MM.1S (cell line): ENCODE measurements around the gene ARHGAP27.
"Not testable (repeated sequence)": the region's sequence is repeated elsewhere in the genome, so short reads cannot be mapped to it uniquely, and the experiment has no call there.

Experiments used
- EZH2 ChIP-seq: fragments of 300-600 bp; sonication (generic); optimal IDR thresholded peaks from 2 replicates; pipeline ENCODE3; 2017; ENCODE audit warnings: low read depth, mild to moderate bottlenecking, antibody characterized with exemption, low read length, mixed read lengths
- EZH2phosphoT487 ChIP-seq: fragments of 300-600 bp; sonication (generic); IDR thresholded peaks from 2 replicates; pipeline ENCODE4 v1.6.1; 2018; ENCODE audit warnings: antibody characterized with exemption, low read length
- TF ChIP-seq, protein P1 (sequence below): fragments of 300-600 bp; sonication (generic); IDR thresholded peaks from 2 replicates; pipeline ENCODE4 v1.5.1; 2016; ENCODE audit warnings: antibody characterized with exemption, low read length, mixed read lengths

GRCh38 chr17:45469204-45469563, 36.5 kb upstream of the ARHGAP27 start:
- TF ChIP-seq, protein P1, sequence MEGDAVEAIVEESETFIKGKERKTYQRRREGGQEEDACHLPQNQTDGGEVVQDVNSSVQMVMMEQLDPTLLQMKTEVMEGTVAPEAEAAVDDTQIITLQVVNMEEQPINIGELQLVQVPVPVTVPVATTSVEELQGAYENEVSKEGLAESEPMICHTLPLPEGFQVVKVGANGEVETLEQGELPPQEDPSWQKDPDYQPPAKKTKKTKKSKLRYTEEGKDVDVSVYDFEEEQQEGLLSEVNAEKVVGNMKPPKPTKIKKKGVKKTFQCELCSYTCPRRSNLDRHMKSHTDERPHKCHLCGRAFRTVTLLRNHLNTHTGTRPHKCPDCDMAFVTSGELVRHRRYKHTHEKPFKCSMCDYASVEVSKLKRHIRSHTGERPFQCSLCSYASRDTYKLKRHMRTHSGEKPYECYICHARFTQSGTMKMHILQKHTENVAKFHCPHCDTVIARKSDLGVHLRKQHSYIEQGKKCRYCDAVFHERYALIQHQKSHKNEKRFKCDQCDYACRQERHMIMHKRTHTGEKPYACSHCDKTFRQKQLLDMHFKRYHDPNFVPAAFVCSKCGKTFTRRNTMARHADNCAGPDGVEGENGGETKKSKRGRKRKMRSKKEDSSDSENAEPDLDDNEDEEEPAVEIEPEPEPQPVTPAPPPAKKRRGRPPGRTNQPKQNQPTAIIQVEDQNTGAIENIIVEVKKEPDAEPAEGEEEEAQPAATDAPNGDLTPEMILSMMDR = not testable (repeated sequence)
- TF ChIP-seq EZH2, EZH2phosphoT487: not testable (repeated sequence)
